Measurements from ENCODE around the gene SPRY1.

GRCh38 chr4:123430501-123430900 is 33.9 kb downstream of the SPRY1 start:
- no peak for TF ChIP-seq EP300 (IDR thresholded peaks at IDR 0.05)
- TF ChIP-seq, protein P1, sequence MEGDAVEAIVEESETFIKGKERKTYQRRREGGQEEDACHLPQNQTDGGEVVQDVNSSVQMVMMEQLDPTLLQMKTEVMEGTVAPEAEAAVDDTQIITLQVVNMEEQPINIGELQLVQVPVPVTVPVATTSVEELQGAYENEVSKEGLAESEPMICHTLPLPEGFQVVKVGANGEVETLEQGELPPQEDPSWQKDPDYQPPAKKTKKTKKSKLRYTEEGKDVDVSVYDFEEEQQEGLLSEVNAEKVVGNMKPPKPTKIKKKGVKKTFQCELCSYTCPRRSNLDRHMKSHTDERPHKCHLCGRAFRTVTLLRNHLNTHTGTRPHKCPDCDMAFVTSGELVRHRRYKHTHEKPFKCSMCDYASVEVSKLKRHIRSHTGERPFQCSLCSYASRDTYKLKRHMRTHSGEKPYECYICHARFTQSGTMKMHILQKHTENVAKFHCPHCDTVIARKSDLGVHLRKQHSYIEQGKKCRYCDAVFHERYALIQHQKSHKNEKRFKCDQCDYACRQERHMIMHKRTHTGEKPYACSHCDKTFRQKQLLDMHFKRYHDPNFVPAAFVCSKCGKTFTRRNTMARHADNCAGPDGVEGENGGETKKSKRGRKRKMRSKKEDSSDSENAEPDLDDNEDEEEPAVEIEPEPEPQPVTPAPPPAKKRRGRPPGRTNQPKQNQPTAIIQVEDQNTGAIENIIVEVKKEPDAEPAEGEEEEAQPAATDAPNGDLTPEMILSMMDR (IDR thresholded peaks at IDR 0.05): no peak
